Transverse colon (tissue), 4 donors: ENCODE results near the gene CDA. TPM values are rescaled to one million over a fixed set of nuclear protein-coding genes. Genes with fewer than 3 reads are reported as not detected.
A peak's percentile ranks its signal among the peaks of the same experiment; 100 is the strongest.

ENCODE experiments used
- DNase-seq: peaks from one replicate; pipeline ENCODE4 v3.0.0-alpha.2; 2019
- H3K27ac ChIP-seq, 4 donors: fragments of 200-600 bp; sonication (generic); 2 replicates each; pipeline ENCODE4 v1.5.1; 2016 to 2018; ENCODE audit warnings: inconsistent platforms in 4 of 4
- H3K27me3 ChIP-seq: fragments of 200-600 bp; sonication (generic); 2 replicates; pipeline ENCODE4 v1.5.1; 2017; ENCODE audit warnings: inconsistent platforms
- H3K36me3 ChIP-seq, 4 donors: fragments of 200-600 bp; sonication (generic); 2 replicates each; pipeline ENCODE4 v1.5.1; 2017 to 2019; ENCODE audit warnings: inconsistent platforms in 4 of 4
- H3K4me1 ChIP-seq, 4 donors: fragments of 200-600 bp; sonication (generic); 2 replicates each; pipeline ENCODE4 v1.5.1; 2017 to 2020; ENCODE audit warnings: inconsistent platforms in 4 of 4
- H3K4me3 ChIP-seq, 4 donors: fragments of 200-600 bp; sonication (generic); 1 replicate in 1 of 4; 2 replicates in 3 of 4; pipeline versions ENCODE4 v1.5.1 to v1.6.1; 2017 to 2019; ENCODE audit warnings: inconsistent platforms in 4 of 4
- H3K9me3 ChIP-seq, 2 donors: fragments of 200-600 bp; sonication (generic); 2 replicates each; pipeline ENCODE4 v1.5.1; 2017 to 2019; ENCODE audit warnings: inconsistent platforms in 2 of 2
- EP300 ChIP-seq: sonication (generic); formaldehyde crosslinking; IDR thresholded peaks from one replicate; pipeline ENCODE4 v1.6.1; 2017; ENCODE audit warnings: antibody characterized with exemption, low read depth
- POLR2A ChIP-seq: fragments of 450-650 bp; IDR thresholded peaks from one replicate; pipeline ENCODE4 v1.6.1; 2016; ENCODE audit warnings: antibody characterized with exemption, mild to moderate bottlenecking, moderate library complexity
- POLR2AphosphoS5 ChIP-seq, 3 donors: sonication (generic); formaldehyde crosslinking; IDR thresholded peaks; one replicate each; pipeline ENCODE4 v1.6.1; 2016; ENCODE audit warnings: antibody characterized with exemption in 3 of 3
- WGBS, 2 donors: methylation state at CpG; one replicate each; pipeline ENCODE4 v1.1.5; 2018; ENCODE audit warnings: low coverage in 1 of 2; 5-methylcytosine and 5-hydroxymethylcytosine counted together
- in situ Hi-C, 4 donors: fragments of 200-750 bp; cut with MboI; loops; one replicate each; pipeline versions ENCODE4 v1.15.0 to v1.15.1; 2017; ENCODE audit warnings: low sequenced_read_pairs in 3 of 4, low pct_ligation_motif_present in 1 of 4, low pct_unique_long_range_greater_than_20kb in 1 of 4
- intact Hi-C: fragments of 100-400 bp; cut with DNase I; formaldehyde crosslinking; loops from one replicate; pipeline ENCODE4 v1.15.1; 2023; ENCODE audit warnings: low total_unique reads
- total RNA-seq, 4 donors: library from RNA; depleted of rRNA; stranded (reverse); fragments of >200 nt; gene quantifications; one replicate each; pipeline ENCODE4 v1.1.0, GENCODE V29; 2016
- TF ChIP-seq, protein P1 (sequence below), 5 experiments: fragments of 200-600 bp in 3 of 5; fragments of 450-650 bp in 2 of 5; sonication (generic) in 3 of 5; IDR thresholded peaks; 1 replicate in 2 of 5; 2 replicates in 3 of 5; pipeline ENCODE4 v1.5.1; 2016 to 2017; ENCODE audit warnings: antibody characterized with exemption in 5 of 5, inconsistent platforms in 3 of 5, mild to moderate bottlenecking in 2 of 5, moderate library complexity in 1 of 5

The CDA gene
- total RNA-seq, 4 donors from 2014 or later, result 39.7 to 50.5 (median 43.1) TPM; not detected in 1

DNA sequence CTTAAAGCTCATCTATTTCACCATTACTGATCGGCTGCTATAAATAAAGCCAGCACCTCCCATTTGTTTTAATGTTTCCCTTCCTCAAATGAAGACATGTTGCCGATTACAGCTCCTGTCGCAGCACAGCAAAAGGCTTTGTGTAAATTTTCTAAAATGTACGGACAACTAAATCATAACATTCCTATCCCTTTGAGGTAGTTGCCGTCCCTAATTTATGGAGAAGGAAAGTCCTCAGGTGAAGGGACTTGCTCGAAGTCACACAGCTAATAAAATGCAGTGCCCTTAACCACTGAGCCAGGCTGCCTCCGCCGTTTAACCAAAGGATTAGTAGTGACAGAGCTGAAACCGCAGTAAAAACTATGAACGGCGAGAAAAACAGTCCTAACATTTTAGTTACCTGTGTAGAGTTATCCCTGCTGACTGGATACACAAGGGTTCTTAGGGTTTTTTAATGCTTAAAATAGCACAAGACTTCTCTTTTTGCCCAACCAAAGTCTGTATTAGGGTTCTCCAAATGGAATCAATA, 45.2 kb downstream of the CDA start:
- H3K36me3 ChIP-seq, result peaks cover 0 to 10% (median 3%) of the 10 kb centered on the region in 4 donors
- DNase-seq, result no peak

DNA sequence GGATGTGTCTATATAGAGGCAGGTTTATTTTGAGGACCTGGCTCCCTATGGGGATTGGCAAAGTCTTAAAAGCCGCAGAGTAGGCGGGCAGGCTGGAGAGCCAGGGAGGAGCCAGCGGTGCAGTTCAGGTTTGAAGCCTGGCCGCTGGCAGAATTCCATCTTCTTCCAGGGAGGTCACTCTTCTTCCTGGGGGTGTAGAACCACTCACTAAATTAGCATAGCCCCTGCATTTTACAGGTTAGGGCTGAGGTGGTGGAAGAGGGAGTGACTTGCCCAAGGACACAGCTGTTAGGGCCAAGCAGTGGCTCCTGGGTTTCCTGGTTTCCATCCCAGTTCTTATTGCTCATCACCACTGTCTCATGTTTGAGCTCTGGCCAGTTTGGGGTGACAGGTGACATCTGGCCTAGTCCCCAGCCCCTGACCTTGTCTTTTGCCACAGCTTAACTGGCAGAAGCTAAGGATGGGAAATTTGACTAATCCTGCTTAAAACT, 45.7 kb downstream of the CDA start:
- Histone ChIP-seq H3K27ac (peak overlapping the region; percentile 94 to 99 (median 96)), H3K27me3 (no peaks in the 10 kb centered on the region), H3K4me3 (peak overlapping the region; percentile 68 to 99 (median 78)), H3K36me3 (peaks cover 0 to 10% (median 3%) of the 10 kb centered on the region in 4 donors), H3K4me1 (peaks cover 0 to 23% (median 14%) of the 10 kb centered on the region in 4 donors), H3K9me3 (no peaks in the 10 kb centered on the region)
- TF ChIP-seq POLR2A (no peak), EP300 (no peak), POLR2AphosphoS5 (IDR thresholded peaks at IDR 0.05) (no peak)
- TF ChIP-seq, protein P1, sequence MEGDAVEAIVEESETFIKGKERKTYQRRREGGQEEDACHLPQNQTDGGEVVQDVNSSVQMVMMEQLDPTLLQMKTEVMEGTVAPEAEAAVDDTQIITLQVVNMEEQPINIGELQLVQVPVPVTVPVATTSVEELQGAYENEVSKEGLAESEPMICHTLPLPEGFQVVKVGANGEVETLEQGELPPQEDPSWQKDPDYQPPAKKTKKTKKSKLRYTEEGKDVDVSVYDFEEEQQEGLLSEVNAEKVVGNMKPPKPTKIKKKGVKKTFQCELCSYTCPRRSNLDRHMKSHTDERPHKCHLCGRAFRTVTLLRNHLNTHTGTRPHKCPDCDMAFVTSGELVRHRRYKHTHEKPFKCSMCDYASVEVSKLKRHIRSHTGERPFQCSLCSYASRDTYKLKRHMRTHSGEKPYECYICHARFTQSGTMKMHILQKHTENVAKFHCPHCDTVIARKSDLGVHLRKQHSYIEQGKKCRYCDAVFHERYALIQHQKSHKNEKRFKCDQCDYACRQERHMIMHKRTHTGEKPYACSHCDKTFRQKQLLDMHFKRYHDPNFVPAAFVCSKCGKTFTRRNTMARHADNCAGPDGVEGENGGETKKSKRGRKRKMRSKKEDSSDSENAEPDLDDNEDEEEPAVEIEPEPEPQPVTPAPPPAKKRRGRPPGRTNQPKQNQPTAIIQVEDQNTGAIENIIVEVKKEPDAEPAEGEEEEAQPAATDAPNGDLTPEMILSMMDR (IDR thresholded peaks at IDR 0.05), result no peak
- 10 to 11% methylated on average over 2 to 4 of the region's 4 CpGs for WGBS, 2 donors
- in situ Hi-C loops, result loop anchor here (5.0 to 10.0 kb wide), 5 partner anchors 52 to 117 kb away; no protein-coding TSS in a partner anchor
- peak; percentile 59 for DNase-seq
- intact Hi-C loops, result no loop called here

More for the DNA sequence above, 45.2 kb downstream of the CDA start:
- in situ Hi-C loops (loop anchor here in 2 of 4 donors (10.0 kb wide), 1 partner anchor 109 kb away; no protein-coding TSS in a partner anchor), intact Hi-C loops (no loop called here)
- Histone ChIP-seq H3K4me1 (peaks cover 0 to 23% (median 14%) of the 10 kb centered on the region in 4 donors), H3K27me3 (no peaks in the 10 kb centered on the region), H3K27ac (peak overlapping the region; percentile 94 to 99 (median 96)), H3K9me3 (no peaks in the 10 kb centered on the region), H3K4me3 (peak overlapping the region; percentile 68 to 99 (median 78))
- 0 to 2% methylated on average over 11 of the region's 11 CpGs for WGBS, 2 donors
- TF ChIP-seq EP300, result no peak
- no peak for TF ChIP-seq POLR2AphosphoS5 (IDR thresholded peaks at IDR 0.05)
- TF ChIP-seq POLR2A, result no peak

DNA sequence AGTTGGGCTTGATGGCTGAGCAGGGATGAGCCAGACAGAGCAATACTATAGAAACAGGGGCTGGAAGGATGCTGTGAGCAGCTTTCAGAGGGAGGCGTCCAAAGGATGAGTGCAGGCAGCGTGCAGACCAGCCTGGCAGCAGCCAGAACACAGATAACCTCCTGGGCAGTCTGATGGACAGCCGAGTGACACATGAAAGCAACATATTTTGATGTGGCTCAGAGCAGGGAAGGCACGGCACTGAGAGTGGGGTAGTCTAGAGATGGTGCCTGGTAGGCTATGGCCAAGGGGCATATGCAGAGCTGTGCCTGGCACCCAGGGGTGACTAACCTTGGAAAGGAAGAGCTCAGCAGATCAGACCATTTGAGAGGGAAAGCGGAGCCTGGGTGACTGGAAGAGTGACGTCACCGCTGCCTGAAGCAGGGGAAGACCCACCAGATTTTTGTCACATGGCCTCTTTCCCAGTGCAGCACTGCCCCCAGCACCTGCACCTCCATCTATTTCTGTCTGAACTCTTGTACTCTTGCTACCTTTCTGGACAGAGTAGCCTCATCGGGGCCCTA, 48.0 kb downstream of the CDA start:
- Histone ChIP-seq H3K27me3 (no peaks in the 10 kb centered on the region), H3K27ac (no peak overlapping the region), H3K4me3 (no peak overlapping the region), H3K36me3 (peaks cover 0 to 19% (median 7%) of the 10 kb centered on the region in 4 donors), H3K9me3 (no peaks in the 10 kb centered on the region), H3K4me1 (peaks cover 0 to 23% (median 14%) of the 10 kb centered on the region in 4 donors)
- in situ Hi-C loops (loop anchor here (5.0 to 10.0 kb wide), 5 partner anchors 55 to 120 kb away; no protein-coding TSS in a partner anchor), intact Hi-C loops (no loop called here)
- no peak for TF ChIP-seq POLR2A
- TF ChIP-seq, protein P1 (IDR thresholded peaks at IDR 0.05), result no peak
- TF ChIP-seq POLR2AphosphoS5 (IDR thresholded peaks at IDR 0.05), result no peak
- no peak for TF ChIP-seq EP300
- 91% methylated on average over 8 of the region's 8 CpGs; no CpG with 5 or more reads in 1 of the 2 donors for WGBS, 2 donors
- no peak for DNase-seq

DNA sequence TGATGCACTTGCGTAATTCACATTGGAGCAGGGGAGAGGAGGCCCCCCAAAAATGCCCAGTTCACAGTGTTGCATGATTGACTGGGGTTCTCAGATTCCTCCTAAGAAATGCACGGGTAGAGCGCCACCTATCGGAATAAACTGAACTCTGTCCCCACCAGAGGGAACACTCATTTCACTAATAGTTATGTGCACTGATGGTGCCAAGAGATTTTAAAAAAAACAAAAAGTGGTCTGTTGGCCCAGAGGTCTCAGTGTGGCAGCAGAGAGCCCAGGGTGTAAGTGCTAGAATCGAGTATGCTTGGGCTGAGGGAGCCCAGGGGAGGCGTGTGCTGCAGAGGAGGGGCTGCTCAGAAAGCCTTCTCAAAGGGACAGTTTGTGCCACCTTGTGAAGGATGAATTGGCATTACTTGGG, 51.3 kb downstream of the CDA start:
- intact Hi-C loops, result loop anchor here (5.0 kb wide), 1 partner anchor 118 kb away; no protein-coding TSS in a partner anchor
- H3K27me3 ChIP-seq, result no peaks in the 10 kb centered on the region

More for the DNA sequence above, 51.3 kb downstream of the CDA start:
- TF ChIP-seq EP300 (no peak), POLR2A (no peak), POLR2AphosphoS5 (IDR thresholded peaks at IDR 0.05) (no peak)
- TF ChIP-seq, protein P1 (IDR thresholded peaks at IDR 0.05), result peak; percentile 76 to 87 (median 79)
- peaks cover 0 to 32% (median 14%) of the 10 kb centered on the region in 4 donors for H3K36me3 ChIP-seq
- H3K4me1 ChIP-seq, result peaks cover 0 to 5% (median 0%) of the 10 kb centered on the region in 4 donors
- no peaks in the 10 kb centered on the region for H3K9me3 ChIP-seq
- in situ Hi-C loops, result no loop called here
- WGBS, 2 donors, result 23 to 30% methylated on average over 4 to 6 of the region's 6 CpGs
- peak; percentile 61 for DNase-seq
- no peak overlapping the region for H3K4me3 ChIP-seq
- no peak overlapping the region for H3K27ac ChIP-seq
